Measurements from ENCODE around the gene NACA.
"Not testable (repeated sequence)": the region's sequence is repeated elsewhere in the genome, so short reads cannot be mapped to it uniquely, and the experiment has no call there.

NACA gene

DNA sequence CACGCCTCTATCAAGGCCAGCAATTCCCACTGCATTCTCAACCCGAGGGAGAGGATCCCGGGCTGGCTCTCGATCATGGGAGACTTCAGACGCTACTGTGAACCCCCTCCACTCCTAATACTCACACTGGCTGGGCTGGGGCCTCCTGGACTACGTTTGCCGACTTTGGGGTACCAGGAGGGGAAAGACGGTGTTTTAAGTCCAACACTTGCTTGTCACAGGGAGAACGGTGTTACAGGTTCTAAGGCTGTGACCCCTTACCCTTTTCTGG is 463 bp downstream of the NACA start:
- no peak for DNase-seq (ENCODE audit: low read depth in 3 of 3, low spot score in 1 of 3)

- no peak for DNase-seq (ENCODE audit: low read depth in 3 of 3, low spot score in 1 of 3)
These were observed 1.0 kb downstream of the NACA start for GRCh38 chr12:56723889-56724700.

GRCh38 chr12:56723352-56723751 is 1.7 kb downstream of the NACA start:
- no peak for DNase-seq (ENCODE audit: low read depth in 3 of 3, low spot score in 1 of 3)

DNA sequence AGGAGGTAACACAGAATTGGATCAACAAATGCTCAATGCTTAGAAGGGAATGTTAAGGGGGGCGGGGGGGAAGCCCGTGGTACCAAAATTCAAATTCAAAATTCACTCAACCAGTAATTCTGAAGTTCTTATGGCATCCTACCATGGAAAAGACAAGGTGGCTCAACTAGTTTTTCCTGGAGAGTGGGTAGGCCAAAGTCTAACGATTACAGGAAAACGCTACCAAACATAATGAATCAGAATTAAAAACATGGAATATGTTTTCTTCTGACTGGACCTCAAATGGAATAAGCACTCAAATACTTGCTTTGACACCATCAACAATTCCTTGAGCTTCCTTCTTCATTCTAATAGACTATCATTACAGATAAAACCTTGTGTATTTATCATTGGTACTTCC is 2.3 kb downstream of the NACA start:
- DNase-seq (ENCODE audit: low read depth in 3 of 3, low spot score in 1 of 3), result no peak

DNA sequence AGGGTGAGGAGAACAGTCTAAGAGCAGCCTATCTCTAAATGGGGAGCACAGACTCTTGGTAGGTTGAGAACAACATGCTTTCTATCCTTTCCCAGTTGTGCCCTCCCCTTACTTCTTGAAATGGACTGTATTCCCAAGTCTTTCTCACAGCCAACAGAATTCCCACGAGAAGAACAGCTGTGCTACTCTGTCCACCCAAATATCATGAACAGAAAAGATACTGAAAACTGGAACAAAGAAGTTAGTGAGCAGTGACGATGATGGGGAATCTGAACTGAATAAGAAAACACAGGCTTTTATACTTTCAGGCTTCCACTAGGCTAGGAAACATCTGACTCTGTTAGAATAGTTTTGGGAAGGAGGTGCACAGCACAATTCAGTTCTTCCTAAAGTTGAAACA is 3.4 kb downstream of the NACA start:
- no peak for DNase-seq (ENCODE audit: low read depth in 3 of 3, low spot score in 1 of 3)

DNA sequence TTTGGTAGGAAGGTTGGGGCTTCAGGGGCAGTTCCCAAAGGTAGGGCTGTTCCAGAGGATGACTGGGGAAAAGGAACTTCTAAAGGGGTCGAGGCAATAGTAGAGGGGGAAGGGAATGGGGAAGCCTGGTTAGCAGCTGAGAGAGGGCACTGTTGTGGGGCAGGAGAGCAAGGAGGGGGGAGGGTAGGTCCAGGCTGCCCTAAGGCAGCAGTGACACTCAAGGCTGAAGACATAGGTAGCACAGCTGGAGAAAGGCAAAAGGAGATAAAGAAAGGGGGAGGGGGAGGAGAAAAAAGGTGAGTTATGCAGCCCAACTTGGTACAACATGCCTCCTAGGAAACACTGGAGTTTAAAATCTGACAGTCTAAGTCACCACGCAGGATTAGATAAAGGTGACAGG is 3.9 kb downstream of the NACA start:
- DNase-seq (ENCODE audit: low read depth in 3 of 3, low spot score in 1 of 3), result no peak

GRCh38 chr12:56720731-56721151 is 4.4 kb downstream of the NACA start:
- DNase-seq (ENCODE audit: low read depth in 3 of 3, low spot score in 1 of 3), result no peak

- DNase-seq (ENCODE audit: low read depth in 3 of 3, low spot score in 1 of 3), result no peak
These were observed 6.0 kb downstream of the NACA start for GRCh38 chr12:56719056-56719455.

- DNase-seq (ENCODE audit: low read depth in 3 of 3, low spot score in 1 of 3), result no peak
These were observed 6.5 kb downstream of the NACA start for GRCh38 chr12:56718636-56719035.

DNA sequence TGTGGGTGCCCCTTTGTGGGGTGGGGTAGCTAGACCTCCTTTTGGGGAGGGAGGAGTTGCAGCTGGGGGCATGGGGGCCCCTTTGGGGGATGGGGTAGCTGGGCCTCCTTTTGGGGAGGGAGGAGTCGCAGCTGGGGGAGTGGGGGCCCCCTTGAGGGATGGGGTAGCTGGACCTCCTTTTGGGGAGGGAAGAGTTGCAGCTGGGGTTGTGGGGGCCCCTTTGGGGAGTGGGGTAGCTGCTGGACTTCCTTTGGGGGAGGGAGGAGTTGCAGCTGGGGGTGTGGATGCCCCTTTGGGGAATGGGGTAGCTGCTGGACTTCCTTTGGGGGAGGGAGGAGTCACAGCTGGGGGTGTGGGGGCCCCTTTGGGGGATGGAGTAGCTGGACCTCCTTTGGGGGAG is 7.0 kb downstream of the NACA start:
- no peak for DNase-seq (ENCODE audit: low read depth in 3 of 3, low spot score in 1 of 3)

DNA sequence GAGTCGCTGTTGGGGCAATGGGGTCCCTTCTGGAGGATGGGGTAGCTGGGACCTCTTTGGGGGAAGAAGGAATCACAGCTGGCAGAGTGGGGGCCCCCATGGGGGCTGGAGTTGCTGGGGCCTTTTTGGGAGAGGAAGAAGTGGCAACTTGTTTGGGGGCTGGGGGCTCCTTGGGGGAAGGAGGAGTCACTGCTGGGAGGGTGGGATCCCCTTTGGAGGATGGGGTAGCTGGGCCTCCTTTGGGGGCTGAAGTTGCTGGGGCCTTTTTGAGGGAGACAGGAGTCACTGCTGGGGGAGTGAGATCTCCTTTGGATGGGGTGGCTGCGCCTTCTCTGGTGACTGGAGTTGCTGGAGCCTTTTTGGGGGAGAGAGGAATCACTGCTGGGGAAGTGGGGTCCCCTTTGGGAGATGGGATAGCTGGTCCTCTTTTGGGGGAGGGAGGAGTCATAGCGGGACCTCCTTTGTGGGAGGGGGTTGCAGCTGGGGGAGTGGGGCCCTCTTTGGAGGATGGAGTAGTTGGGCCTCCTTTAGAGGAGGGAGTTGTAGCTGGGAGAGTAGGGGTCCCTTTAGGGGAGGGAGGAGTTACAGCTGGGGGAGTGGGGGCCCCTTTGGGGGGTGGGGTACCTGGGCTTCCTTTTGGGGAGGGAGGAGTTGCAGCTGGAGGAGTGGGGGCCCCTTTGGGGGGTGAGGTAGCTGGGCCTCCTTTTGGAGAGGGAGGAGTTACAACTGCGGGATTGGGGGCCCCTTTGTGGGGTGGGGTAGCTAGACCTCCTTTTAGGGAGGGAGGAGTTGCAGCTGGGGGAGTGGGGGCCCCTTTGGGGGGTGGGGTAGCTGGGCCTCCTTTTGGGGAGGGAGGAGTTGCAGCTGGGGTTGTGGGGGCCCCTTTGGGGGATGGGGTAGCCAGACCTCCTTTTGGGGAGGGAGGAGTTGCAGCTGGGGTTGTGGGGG is 7.9 kb downstream of the NACA start:
- no peak for DNase-seq (ENCODE audit: low read depth in 3 of 3, low spot score in 1 of 3)

DNA sequence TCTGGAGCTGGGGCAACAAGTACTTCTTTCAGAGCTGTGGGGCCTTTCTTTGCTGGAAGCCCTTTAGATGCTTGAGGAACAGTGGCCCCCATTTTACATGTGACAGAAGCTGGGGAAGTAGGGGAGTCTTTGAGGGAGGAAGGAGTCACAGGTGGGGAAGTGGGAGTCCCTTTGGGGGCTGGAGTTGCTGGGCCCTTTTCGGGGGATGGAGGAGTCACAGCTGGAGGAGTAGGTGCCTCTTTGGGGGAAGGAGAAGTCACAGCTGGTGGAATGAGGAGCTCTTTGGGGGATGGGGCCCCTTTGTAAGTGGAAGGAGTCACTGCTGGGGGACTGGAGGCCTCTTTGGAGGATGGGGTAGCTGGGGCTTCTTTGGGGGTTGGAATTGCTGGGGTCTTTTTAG is 8.6 kb downstream of the NACA start:
- DNase-seq (ENCODE audit: low read depth in 3 of 3, low spot score in 1 of 3), result no peak

GRCh38 chr12:56715798-56716197 is 9.3 kb downstream of the NACA start:
- no peak for DNase-seq (ENCODE audit: low read depth in 3 of 3, low spot score in 1 of 3)

DNA sequence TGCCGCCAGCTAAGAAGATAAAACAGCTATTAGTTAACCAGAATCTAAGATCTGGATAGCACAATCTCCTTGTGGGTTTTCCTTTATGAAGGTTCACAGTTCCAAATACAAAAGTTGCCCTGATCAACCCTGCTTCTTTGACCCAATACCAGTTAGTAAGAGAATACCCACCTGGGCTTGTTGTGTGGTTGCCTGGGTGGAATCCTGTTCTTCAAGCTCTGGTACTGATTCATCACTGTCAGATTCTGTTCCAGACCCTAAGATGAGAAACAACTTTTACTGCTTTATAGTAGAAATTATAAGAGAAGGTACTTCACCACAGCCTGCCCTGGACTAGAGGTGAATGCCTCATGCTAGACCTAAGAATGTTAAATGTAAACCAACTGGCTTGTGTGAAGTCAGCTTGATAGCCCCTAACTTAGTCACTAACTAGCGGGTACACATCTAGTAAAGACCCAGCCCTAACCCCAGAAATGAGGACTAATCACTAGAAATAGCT is 10.6 kb downstream of the NACA start:
- DNase-seq (ENCODE audit: low read depth in 3 of 3, low spot score in 1 of 3), result no peak

DNA sequence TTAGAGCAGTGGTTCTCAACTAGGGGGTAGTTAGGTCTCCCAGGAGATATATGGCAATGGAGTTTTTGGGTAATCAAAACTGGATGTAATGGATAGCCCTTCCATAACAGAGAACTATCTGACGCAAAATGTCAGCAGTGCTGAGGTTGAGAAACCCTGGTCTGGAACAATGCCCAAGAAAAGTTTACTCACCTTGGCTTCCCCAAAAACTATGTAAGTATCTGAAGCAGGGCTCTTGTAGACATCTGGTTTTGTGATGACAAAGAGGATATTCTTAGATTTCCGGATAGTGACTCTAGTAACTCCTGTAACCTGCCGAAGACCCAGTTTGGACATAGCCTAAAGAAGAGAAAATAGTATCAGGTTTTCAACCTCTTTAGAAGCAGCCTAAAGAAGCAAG is 11.8 kb downstream of the NACA start:
- DNase-seq (ENCODE audit: low read depth in 3 of 3, low spot score in 1 of 3), result no peak

- no peak for DNase-seq (ENCODE audit: low read depth in 3 of 3, low spot score in 1 of 3)
These were observed 15.2 kb downstream of the NACA start for GRCh38 chr12:56709759-56710376.

- DNase-seq (ENCODE audit: low read depth in 3 of 3, low spot score in 1 of 3), result not testable (repeated sequence)
These were observed 20.6 kb downstream of the NACA start for GRCh38 chr12:56704522-56704921.

- DNase-seq (ENCODE audit: low read depth in 3 of 3, low spot score in 1 of 3), result no peak
These were observed 26.0 kb downstream of the NACA start for GRCh38 chr12:56699020-56699661.

GRCh38 chr12:56695327-56696101 is 29.6 kb downstream of the NACA start:
- DNase-seq (ENCODE audit: low read depth in 3 of 3, low spot score in 1 of 3), result no peak

GRCh38 chr12:56694161-56694560 is 30.9 kb downstream of the NACA start:
- no peak for DNase-seq (ENCODE audit: low read depth in 3 of 3, low spot score in 1 of 3)

- no peak for DNase-seq (ENCODE audit: low read depth in 3 of 3, low spot score in 1 of 3)
These were observed 36.3 kb downstream of the NACA start for GRCh38 chr12:56688846-56689109.
